Prostate gland (tissue), 2 donors: ENCODE results near the gene MPP2. TPM values are rescaled to one million over a fixed set of nuclear protein-coding genes. Genes with fewer than 3 reads are reported as not detected.

Source experiments
- DNase-seq: peaks from one replicate; pipeline ENCODE4 v3.0.0-alpha.2; 2019; ENCODE audit warnings: low spot score
- H3K27ac ChIP-seq, 2 donors: fragments of 200-600 bp; sonication (generic); 2 replicates each; pipeline ENCODE4 v1.5.1; 2017 to 2019
- H3K27me3 ChIP-seq: fragments of 200-600 bp; sonication (generic); replicated peaks from 2 replicates; pipeline ENCODE4 v1.5.1; 2019; ENCODE audit not compliant: insufficient read depth
- H3K36me3 ChIP-seq, 2 donors: fragments of 200-600 bp; sonication (generic); 1 replicate in 1 of 2; 2 replicates in 1 of 2; pipeline versions ENCODE4 v1.5.1 to v1.8.1; 2017 to 2019
- H3K4me1 ChIP-seq: fragments of 200-600 bp; sonication (generic); replicated peaks from 2 replicates; pipeline ENCODE4 v1.5.1; 2019
- H3K4me3 ChIP-seq, 2 donors: fragments of 200-600 bp; sonication (generic); 2 replicates each; pipeline ENCODE4 v1.5.1; 2017 to 2019
- H3K9me3 ChIP-seq: fragments of 200-600 bp; sonication (generic); 2 replicates; pipeline ENCODE4 v1.5.1; 2017
- POLR2A ChIP-seq: fragments of 450-650 bp; IDR thresholded peaks from one replicate; pipeline ENCODE4 v1.6.1; 2016; ENCODE audit warnings: antibody characterized with exemption, mild to moderate bottlenecking
- POLR2AphosphoS5 ChIP-seq: sonication (generic); formaldehyde crosslinking; IDR thresholded peaks from one replicate; pipeline ENCODE4 v1.6.1; 2017; ENCODE audit warnings: antibody characterized with exemption
- WGBS: methylation state at CpG from one replicate; pipeline ENCODE4 v1.1.5; 2018; 5-methylcytosine and 5-hydroxymethylcytosine counted together
- intact Hi-C: fragments of 100-400 bp; cut with DNase I; formaldehyde crosslinking; loops from one replicate; pipeline ENCODE4 v1.14.2; 2022
- total RNA-seq, 2 donors: library from RNA; depleted of rRNA; stranded (reverse); fragments of >200 nt; gene quantifications; one replicate each; pipeline ENCODE4 v1.1.0, GENCODE V29; 2016
- TF ChIP-seq, protein P1 (sequence below), 4 experiments: fragments of 200-600 bp in 2 of 4; fragments of 450-650 bp in 2 of 4; sonication (generic) in 2 of 4; IDR thresholded peaks; 1 replicate in 3 of 4; 2 replicates in 1 of 4; pipeline ENCODE4 v1.5.1; 2016 to 2019; ENCODE audit warnings: antibody characterized with exemption in 4 of 4, mild to moderate bottlenecking in 2 of 4, moderate library complexity in 2 of 4

MPP2 gene
- total RNA-seq, 2 donors from 2014 or later: 14.9 to 17.7 TPM

DNA sequence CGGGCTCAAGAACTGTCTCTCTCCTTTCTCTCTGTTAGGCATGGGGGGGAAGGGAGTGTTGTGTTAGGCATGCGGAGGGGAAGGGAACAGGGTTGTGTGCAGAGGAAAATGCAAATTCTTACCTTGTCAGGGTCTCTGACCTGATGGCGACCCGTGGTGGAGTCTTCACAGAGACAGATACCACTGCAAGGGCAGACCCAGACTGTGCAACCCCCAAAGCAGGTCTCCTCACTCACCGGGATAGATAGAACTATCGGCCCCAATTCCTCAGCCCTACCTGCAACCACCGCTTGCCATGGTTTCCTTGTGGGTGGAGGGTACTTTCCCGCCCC is 9.6 kb upstream of the MPP2 start:
- intact Hi-C loops: no loop called here
- no peaks in the 10 kb centered on the region for H3K27me3 ChIP-seq
- DNase-seq: no peak
- WGBS: 84% methylated on average over 8 of the region's 8 CpGs
- H3K4me3 ChIP-seq: no peak overlapping the region
- no peaks in the 10 kb centered on the region for H3K9me3 ChIP-seq
- H3K27ac ChIP-seq: no peak overlapping the region
- no peak for TF ChIP-seq POLR2AphosphoS5
- TF ChIP-seq, protein P1, sequence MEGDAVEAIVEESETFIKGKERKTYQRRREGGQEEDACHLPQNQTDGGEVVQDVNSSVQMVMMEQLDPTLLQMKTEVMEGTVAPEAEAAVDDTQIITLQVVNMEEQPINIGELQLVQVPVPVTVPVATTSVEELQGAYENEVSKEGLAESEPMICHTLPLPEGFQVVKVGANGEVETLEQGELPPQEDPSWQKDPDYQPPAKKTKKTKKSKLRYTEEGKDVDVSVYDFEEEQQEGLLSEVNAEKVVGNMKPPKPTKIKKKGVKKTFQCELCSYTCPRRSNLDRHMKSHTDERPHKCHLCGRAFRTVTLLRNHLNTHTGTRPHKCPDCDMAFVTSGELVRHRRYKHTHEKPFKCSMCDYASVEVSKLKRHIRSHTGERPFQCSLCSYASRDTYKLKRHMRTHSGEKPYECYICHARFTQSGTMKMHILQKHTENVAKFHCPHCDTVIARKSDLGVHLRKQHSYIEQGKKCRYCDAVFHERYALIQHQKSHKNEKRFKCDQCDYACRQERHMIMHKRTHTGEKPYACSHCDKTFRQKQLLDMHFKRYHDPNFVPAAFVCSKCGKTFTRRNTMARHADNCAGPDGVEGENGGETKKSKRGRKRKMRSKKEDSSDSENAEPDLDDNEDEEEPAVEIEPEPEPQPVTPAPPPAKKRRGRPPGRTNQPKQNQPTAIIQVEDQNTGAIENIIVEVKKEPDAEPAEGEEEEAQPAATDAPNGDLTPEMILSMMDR (IDR thresholded peaks at IDR 0.05): no peak
- no peak for TF ChIP-seq POLR2A
- no peaks in the 10 kb centered on the region for H3K4me1 ChIP-seq
- H3K36me3 ChIP-seq: no peaks in the 10 kb centered on the region

DNA sequence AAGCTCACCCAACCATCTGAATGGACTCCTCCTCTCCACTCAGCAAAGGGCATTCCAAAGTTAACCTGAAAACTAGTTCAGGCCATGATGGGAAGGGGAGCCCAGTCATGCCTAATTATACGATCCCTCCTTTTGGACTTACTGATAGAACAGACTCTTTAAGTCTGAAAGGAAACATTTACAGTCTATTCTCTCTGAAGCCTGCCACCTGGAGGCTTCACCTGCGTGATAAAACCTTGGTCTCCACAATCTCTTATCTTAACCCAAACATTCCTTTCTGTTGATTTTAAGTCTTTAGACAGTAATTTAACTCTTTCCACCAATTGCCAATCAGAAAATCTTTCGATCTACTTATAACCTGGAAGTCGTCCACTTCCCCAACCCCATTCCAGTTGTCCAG is 9.0 kb upstream of the MPP2 start:
- H3K4me1 ChIP-seq: no peaks in the 10 kb centered on the region
- no peak overlapping the region for H3K4me3 ChIP-seq
- no peaks in the 10 kb centered on the region for H3K27me3 ChIP-seq
- no peak overlapping the region for H3K27ac ChIP-seq
- no peak for DNase-seq
- intact Hi-C loops: no loop called here
- no peaks in the 10 kb centered on the region for H3K36me3 ChIP-seq
- WGBS: 70% methylated on average over 4 of the region's 4 CpGs
- no peak for TF ChIP-seq POLR2A
- TF ChIP-seq, protein P1 (IDR thresholded peaks at IDR 0.05): no peak
- no peak for TF ChIP-seq POLR2AphosphoS5
- H3K9me3 ChIP-seq: no peaks in the 10 kb centered on the region

DNA sequence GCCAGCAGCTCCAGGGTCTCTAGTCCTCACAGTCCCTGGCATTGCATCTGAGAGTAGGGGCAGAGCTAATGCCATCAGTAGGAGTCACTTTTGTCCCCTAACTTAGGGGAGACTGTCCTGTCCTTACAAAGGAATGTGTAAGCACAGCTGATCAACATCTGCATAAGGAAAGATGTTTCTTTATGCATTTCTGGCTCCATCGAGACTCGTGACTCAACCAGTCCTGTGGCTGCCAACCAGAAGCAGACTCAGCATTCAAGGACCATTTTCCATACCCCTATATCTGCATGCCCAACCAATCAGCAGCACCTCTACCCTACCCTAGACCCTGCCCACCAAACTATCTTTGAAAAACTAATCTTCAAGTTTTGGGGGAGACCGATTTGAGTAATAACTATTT is 8.2 kb upstream of the MPP2 start:
- Histone ChIP-seq H3K36me3 (no peaks in the 10 kb centered on the region), H3K27ac (no peak overlapping the region), H3K27me3 (no peaks in the 10 kb centered on the region), H3K9me3 (no peaks in the 10 kb centered on the region), H3K4me1 (no peaks in the 10 kb centered on the region), H3K4me3 (no peak overlapping the region)
- intact Hi-C loops: no loop called here
- no peak for DNase-seq
- no peak for TF ChIP-seq POLR2AphosphoS5
- TF ChIP-seq POLR2A: no peak
- TF ChIP-seq, protein P1 (IDR thresholded peaks at IDR 0.05): no peak
- WGBS: 93% methylated on average over 3 of the region's 3 CpGs

DNA sequence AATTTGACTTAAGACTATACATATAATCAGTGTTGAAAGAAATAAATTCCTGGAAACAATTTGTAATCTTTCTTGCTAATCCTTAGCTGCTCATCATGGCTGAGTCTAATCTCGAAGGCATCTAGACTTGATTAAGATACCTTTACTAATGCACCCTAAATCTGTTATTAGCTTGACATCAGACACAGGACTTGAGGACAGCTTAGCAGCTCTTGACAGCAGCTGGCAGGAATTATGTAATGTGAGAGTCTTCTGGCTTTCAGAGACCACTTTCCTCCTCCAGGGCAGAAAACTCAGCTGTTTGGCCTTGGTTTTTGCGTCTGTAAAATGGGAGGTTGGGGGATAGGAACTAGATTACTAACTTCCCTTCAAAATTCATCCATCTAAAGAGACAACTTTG is 7.1 kb upstream of the MPP2 start:
- Histone ChIP-seq H3K27me3 (no peaks in the 10 kb centered on the region), H3K9me3 (no peaks in the 10 kb centered on the region), H3K4me3 (no peak overlapping the region), H3K27ac (no peak overlapping the region), H3K36me3 (no peaks in the 10 kb centered on the region), H3K4me1 (no peaks in the 10 kb centered on the region)
- 80% methylated on average over 2 of the region's 2 CpGs for WGBS
- intact Hi-C loops: no loop called here
- TF ChIP-seq, protein P1 (IDR thresholded peaks at IDR 0.05): no peak
- TF ChIP-seq POLR2A: no peak
- no peak for TF ChIP-seq POLR2AphosphoS5
- no peak for DNase-seq

DNA sequence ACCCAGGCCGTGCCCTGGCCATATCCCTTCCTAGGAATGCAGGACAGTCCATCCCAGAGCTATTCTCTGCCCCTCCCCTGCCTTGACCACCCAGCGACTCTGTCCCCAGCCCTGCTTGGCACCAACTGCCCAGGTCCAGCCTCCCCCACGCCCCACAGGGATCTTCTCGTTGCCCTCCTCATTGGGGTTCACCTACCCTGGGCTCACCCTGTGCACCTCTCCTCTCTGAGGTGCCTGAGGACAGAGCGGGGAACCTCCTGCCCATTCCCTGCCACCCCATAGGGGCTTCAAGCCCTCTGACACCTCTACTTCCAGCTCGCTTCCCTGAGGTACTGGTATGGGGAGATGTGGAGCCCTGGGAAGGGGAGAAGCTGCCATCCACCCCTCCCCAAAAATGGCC is 6.2 kb upstream of the MPP2 start:
- H3K36me3 ChIP-seq: no peaks in the 10 kb centered on the region
- H3K4me3 ChIP-seq: no peak overlapping the region
- H3K27me3 ChIP-seq: no peaks in the 10 kb centered on the region
- no peak for DNase-seq
- intact Hi-C loops: no loop called here
- H3K27ac ChIP-seq: no peak overlapping the region
- TF ChIP-seq POLR2A (no peak), POLR2AphosphoS5 (no peak)
- TF ChIP-seq, protein P1 (IDR thresholded peaks at IDR 0.05): no peak
- WGBS: 79% methylated on average over 6 of the region's 6 CpGs
- no peaks in the 10 kb centered on the region for H3K9me3 ChIP-seq
- H3K4me1 ChIP-seq: no peaks in the 10 kb centered on the region
